HEK293T (cell line): ENCODE results near the gene TMEM38A.
"Not testable (repeated sequence)": the region's sequence is repeated elsewhere in the genome, so short reads cannot be mapped to it uniquely, and the experiment has no call there.

Source experiments
- CTCF ChIA-PET: fragments of 350-600 bp; formaldehyde crosslinking; extraction: SDS; loops from one replicate; lab custom pipeline; 2021; ENCODE audit warnings: antibody characterized with exemption, inconsistent platforms; lab: Yijun Ruan, JAX
- POLR2A ChIA-PET: fragments of 350-600 bp; formaldehyde crosslinking; extraction: SDS; loops from one replicate; lab custom pipeline; 2020; ENCODE audit warnings: antibody characterized with exemption, inconsistent platforms; lab: Yijun Ruan, JAX
- DNase-seq: peaks from one replicate; pipeline ENCODE4 v3.0.0; 2012; ENCODE audit warnings: mixed read lengths; ENCODE audit errors: extremely low spot score
- ARNT ChIP-seq: fragments of 450-650 bp; IDR thresholded peaks from 2 replicates; pipeline ENCODE4 v1.6.1; 2017; ENCODE audit warnings: mild to moderate bottlenecking
- BHLHE40 ChIP-seq: fragments of 450-650 bp; IDR thresholded peaks from 2 replicates; pipeline ENCODE4 v1.6.1; 2016; ENCODE audit warnings: mild to moderate bottlenecking, moderate library complexity, borderline replicate concordance
- CTBP1 ChIP-seq: fragments of 450-650 bp; IDR thresholded peaks from 2 replicates; pipeline ENCODE4 v1.6.1; 2016; ENCODE audit warnings: borderline replicate concordance
- ELF4 ChIP-seq: fragments of 450-650 bp; IDR thresholded peaks from 2 replicates; pipeline ENCODE4 v1.6.1; 2017; ENCODE audit warnings: antibody characterized with exemption
- FOXK2 ChIP-seq: fragments of 450-650 bp; IDR thresholded peaks from 2 replicates; pipeline ENCODE4 v1.6.1; 2016; ENCODE audit warnings: mild to moderate bottlenecking
- FOXM1 ChIP-seq: fragments of 450-650 bp; IDR thresholded peaks from 2 replicates; pipeline ENCODE4 v1.6.1; 2017; ENCODE audit warnings: mild to moderate bottlenecking, borderline replicate concordance
- HDGF ChIP-seq: fragments of 450-650 bp; IDR thresholded peaks from 2 replicates; pipeline ENCODE4 v1.6.1; 2017; ENCODE audit warnings: antibody characterized with exemption, borderline replicate concordance
- L3MBTL2 ChIP-seq: fragments of 450-650 bp; conservative IDR thresholded peaks from 2 replicates; pipeline ENCODE4 v1.6.1; 2016; ENCODE audit warnings: mild to moderate bottlenecking
- LEF1 ChIP-seq: fragments of 450-650 bp; IDR thresholded peaks from 2 replicates; pipeline ENCODE4 v1.6.1; 2017; ENCODE audit warnings: mild to moderate bottlenecking, borderline replicate concordance
- NFRKB ChIP-seq: fragments of 450-650 bp; IDR thresholded peaks from 2 replicates; pipeline ENCODE4 v1.6.1; 2016; ENCODE audit warnings: mild to moderate bottlenecking, moderate library complexity
- SP1 ChIP-seq: fragments of 450-650 bp; IDR thresholded peaks from 2 replicates; pipeline ENCODE4 v1.6.1; 2017
- SUZ12 ChIP-seq: fragments of 450-650 bp; IDR thresholded peaks from 2 replicates; pipeline ENCODE4 v1.6.1; 2016; ENCODE audit warnings: mild to moderate bottlenecking
- TARDBP ChIP-seq: fragments of 450-650 bp; IDR thresholded peaks from 2 replicates; pipeline ENCODE4 v1.6.1; 2016
- ZNF384 ChIP-seq: fragments of 450-650 bp; IDR thresholded peaks from 2 replicates; pipeline ENCODE4 v1.6.1; 2016
- TF ChIP-seq, protein P1 (sequence below): fragments of 450-650 bp; IDR thresholded peaks from 2 replicates; pipeline ENCODE4 v1.6.1; 2016

TMEM38A gene

DNA sequence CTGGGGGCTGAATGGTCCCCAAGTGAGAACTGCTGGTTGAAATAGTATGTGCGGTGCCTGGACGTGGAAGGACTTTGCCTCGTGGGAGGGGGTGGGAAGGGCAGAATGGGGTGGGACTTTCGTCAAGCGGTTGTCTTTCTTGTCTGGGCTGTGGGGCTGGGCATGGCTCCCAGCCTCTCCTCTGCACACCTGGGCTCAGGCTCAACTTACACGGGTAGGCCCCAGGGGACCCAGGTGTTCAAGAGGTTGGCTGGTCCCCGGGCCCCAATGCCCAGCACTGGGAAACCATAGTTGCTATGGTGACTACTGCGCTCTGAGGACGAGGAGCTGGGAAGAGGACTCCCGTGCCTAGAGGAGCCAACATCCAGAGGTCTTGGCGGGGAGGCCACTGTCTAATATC is 66.0 kb downstream of the TMEM38A start:
- ChIA-PET CTCF (no interaction called here), POLR2A (no interaction called here)
- no peak for DNase-seq
- TF ChIP-seq, protein P1, sequence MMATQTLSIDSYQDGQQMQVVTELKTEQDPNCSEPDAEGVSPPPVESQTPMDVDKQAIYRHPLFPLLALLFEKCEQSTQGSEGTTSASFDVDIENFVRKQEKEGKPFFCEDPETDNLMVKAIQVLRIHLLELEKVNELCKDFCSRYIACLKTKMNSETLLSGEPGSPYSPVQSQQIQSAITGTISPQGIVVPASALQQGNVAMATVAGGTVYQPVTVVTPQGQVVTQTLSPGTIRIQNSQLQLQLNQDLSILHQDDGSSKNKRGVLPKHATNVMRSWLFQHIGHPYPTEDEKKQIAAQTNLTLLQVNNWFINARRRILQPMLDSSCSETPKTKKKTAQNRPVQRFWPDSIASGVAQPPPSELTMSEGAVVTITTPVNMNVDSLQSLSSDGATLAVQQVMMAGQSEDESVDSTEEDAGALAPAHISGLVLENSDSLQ, result no peak
- TF ChIP-seq CTBP1 (no peak), BHLHE40 (no peak)

DNA sequence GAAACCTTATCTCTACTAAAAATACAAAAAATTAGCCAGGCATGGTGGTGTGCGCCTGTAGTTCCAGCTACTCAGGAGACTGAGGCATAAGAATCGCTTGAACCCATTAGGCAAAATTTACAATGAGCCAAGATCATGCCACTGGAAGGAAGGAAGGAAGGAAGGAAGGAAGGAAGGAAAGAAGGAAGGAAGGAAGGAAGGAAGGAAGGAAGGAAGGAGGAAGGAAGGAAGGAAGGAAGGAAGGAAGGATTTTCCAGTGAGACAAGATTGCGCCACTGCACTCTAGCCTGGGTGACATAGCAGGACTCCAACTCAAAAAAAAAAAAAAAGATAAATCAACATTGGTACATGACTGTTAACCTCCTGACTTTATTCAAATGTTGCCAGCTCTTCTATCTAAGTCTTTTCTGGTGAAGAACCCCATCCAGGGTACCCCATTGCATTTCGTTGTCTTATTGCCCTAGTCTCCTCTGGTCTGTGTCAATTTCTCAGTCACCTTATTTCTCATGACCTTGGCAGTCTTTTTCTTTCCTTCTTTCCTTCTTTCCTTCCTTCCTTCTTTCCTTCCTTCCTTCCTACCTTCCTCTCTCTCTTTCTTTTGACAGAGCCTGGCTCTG is 74.8 kb downstream of the TMEM38A start:
- DNase-seq, POLR2A ChIA-PET, CTCF ChIA-PET: not testable (repeated sequence)

DNA sequence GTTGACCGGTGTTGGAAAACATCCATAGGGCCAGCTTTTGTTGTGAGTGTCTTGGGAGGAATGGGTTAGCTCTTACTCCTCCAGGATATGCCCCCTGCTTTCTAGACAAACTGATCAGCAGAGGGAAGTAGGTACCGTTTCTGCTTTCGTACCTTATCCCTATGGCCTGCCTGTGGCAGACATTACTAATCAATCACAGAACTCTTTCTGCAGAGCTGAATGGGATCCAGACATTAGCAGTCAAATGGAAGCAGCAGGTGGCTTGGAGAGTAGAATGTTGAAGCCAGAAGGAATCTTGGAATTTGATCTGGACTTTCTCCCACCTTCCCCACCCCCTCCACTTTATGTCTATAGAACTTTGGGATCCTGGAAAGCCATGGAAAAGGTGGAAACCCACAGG is 75.8 kb downstream of the TMEM38A start:
- ChIA-PET CTCF (no interaction called here), POLR2A (no interaction called here)
- no peak for TF ChIP-seq BHLHE40
- no peak for TF ChIP-seq ELF4
- TF ChIP-seq FOXM1, result no peak
- no peak for TF ChIP-seq TARDBP
- TF ChIP-seq NFRKB, result no peak
- TF ChIP-seq ARNT, result no peak
- TF ChIP-seq, protein P1, result no peak
- no peak for TF ChIP-seq ZNF384
- TF ChIP-seq LEF1, result no peak
- TF ChIP-seq HDGF, result no peak
- no peak for TF ChIP-seq SP1
- no peak for TF ChIP-seq FOXK2
- DNase-seq, result no peak

DNA sequence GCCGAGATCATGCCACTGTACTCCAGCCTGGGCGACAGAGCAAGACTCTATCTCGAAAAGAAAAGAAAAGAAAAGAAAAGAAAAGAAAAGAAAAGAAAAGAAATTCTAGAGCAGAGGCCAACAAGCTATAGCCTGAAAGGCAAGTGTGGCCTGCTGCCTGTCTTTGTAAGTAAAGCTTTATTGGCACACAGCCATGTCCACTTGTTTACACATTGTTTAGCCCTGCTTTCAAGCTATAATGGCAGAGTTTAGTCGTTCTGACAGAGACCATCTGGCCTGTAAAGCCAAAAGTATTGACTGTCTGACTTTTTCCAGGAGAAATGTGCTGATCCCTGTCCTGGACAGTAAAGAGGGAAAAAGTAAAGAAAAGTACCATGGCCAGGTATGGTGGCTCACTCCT is 77.0 kb downstream of the TMEM38A start:
- TF ChIP-seq ARNT (no peak), LEF1 (no peak)
- no peak for DNase-seq
- CTCF ChIA-PET, result no interaction called here
- POLR2A ChIA-PET, result no interaction called here

DNA sequence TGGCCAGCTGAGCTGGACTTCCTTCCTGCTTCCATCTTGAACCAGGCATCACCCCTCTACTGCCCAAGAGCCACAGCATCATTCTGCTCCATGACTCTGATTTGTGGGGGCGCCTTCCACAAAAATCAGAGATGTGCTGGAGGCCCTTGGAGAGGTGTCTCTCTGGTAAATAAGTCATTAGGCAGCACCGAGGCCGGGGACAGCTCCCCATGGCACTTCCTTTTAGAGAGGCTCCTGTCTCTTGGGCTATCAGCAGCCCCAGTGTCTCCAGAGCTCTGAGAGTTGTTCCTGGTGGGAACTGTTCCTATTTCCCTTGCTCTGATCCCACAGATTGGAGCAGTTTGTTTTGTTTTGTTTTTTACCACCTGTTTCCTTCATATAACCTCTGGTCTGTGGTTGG is 78.6 kb downstream of the TMEM38A start:
- CTCF ChIA-PET, result interaction anchor here (0.7 kb wide), 1 partner anchor 19 kb away, joined by 3 read pairs; no protein-coding TSS in a partner anchor
- TF ChIP-seq SUZ12, result no peak
- TF ChIP-seq, protein P1, result no peak
- no peak for TF ChIP-seq L3MBTL2
- TF ChIP-seq TARDBP, result no peak
- no peak for TF ChIP-seq ELF4
- TF ChIP-seq CTBP1, result no peak
- TF ChIP-seq FOXK2, result no peak
- no peak for TF ChIP-seq ARNT
- TF ChIP-seq LEF1, result no peak
- no peak for TF ChIP-seq ZNF384
- POLR2A ChIA-PET, result no interaction called here
- DNase-seq, result no peak
